Measurements from ENCODE around the gene TMEM59.
A peak's percentile ranks its signal among the peaks of the same experiment; 100 is the strongest.
"Not testable (repeated sequence)": the region's sequence is repeated elsewhere in the genome, so short reads cannot be mapped to it uniquely, and the experiment has no call there.

TMEM59 gene, protein sequence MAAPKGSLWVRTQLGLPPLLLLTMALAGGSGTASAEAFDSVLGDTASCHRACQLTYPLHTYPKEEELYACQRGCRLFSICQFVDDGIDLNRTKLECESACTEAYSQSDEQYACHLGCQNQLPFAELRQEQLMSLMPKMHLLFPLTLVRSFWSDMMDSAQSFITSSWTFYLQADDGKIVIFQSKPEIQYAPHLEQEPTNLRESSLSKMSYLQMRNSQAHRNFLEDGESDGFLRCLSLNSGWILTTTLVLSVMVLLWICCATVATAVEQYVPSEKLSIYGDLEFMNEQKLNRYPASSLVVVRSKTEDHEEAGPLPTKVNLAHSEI

DNA sequence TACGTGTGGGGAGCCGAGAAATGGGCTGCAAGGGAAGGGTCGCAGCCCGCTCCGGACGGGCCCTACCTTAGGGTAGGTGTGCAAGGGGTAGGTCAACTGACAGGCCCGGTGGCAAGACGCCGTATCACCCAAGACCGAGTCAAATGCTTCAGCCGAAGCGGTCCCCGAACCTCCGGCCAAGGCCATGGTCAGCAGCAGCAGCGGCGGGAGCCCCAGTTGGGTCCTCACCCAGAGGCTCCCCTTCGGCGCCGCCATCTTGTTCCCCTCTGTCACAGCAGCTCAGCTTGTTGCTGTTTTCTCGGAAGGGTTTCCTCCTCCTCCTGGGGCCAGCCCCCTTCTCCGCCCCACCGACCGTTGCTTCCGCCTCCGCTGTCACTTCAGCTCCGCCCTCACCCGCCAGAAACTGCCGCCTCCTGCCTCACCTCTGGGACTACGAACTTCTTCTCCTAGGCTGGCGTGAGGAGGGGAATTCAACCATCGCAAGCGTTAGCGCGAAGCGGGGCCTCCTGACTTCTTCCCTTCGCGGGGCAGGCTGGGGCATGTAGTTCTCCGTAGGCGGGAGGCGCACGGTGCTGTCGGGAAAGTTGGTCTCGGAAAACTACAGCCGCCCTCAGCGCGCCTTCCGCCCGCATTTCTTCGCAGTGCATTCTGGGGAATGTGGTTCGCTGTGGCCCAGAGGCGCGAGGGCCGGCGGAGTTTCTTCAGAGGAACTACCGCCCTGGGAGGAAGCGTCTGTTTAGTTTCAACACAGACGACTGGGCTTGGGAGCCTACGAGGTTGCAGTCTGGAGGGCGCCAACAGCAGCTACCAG lies at the start of gene TMEM59, which contains the start of gene TCEANC2:
Gene TMEM59 (minus strand): TSS at position 271 of the 811 bp plus-strand sequence. CDS start 16 bp downstream, at position 255.
Gene TCEANC2 (plus strand): TSS at position 675 of the 811 bp plus-strand sequence. CDS start 815 bp downstream, outside the sequence.
- peak; percentile 98 for DNase-seq

DNA sequence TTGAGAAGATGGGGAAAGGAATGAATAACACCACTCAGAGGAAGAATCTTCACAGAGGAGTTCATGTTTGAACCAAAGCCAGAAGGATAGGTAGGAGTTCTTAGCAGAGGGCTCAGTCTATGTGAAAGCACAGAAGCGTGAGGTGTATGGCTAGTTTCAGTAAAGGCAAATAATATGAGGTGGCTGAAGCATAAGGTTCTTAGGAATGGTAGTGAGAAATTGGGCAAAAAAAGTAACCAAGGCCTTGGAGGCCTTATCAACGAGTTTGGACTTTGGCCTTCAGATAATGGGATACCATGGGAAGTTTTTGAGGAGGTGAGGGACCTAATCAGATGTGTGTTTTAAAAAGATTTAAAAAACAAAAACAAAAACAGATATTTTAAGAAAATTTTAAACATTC lies 47.5 kb upstream of the TMEM59 start:
- no peak for DNase-seq

DNA sequence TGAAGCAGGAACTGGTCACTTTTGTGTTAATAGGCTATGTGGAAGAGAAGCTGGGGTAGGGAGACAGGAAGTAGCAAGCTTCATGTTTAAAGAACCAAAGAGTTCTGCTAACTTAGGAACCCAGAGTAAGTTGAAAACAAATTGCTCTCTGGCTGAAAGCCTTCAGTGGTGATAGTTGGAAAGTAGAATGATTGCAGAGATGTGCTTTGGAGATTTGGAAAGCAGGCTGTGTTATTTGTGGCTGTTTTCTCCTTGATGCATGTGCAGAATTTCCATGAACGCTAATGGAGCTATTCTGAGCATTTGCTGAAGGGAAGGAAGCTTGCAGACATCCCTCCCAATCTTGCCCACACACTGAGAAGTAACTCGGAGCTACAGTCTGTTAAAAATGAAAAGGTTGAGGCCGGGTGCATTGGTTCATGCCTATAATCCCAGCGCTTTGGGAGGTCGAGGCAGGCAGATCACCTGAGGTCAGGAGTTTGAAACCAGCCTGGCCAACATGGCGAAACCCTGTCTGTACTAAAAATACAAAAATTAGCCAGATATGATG lies 46.1 kb upstream of the TMEM59 start:
- no peak for DNase-seq

DNA sequence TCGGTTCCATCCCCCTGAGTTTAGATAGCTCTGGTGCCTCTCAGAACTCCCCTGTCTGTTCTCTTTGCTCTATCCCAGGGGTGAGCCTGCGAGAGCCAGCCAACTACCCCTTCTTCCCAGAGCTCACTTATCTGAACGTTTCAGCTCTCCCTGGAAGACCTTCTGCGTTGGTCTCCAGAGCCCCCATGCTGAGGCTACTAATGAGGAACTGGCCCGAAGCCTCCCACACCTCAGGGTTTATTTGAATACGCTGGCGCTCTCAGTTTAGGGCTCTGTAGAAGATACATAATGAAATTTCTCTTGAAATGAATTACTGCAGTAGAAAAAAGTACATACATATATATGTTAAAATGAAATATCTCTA lies 43.9 kb upstream of the TMEM59 start:
- DNase-seq: no peak

DNA sequence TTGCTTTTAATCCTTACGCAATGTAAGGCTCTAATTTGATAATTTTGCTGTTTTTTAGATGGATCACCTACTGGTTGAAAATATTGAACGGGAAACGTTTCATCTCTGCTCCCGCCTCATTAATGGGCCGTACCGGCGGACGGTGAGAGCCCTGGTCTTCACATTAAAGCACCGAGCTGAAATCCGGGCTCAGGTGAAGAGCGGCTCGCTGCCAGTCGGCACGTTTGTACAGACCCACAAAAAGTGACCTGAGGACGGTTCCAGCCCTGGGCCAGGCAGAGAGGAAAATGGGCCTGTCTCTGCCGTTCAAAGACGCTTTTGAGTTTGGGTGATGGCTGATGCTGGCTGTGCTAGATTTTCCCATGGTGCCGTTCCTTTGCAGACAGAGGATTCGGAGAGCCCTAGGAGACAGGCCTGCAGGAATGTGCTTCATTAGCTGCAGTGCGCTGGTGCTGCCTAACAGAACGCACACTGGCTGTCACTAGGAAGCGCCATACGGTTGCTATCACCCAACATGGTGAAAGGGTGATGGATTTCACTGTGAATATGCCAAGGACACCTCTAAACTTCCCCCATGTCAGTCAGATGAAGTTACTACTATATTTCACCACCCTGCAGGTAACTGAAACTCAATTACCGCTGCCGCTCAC lies 43.3 kb upstream of the TMEM59 start:
- no peak for DNase-seq

DNA sequence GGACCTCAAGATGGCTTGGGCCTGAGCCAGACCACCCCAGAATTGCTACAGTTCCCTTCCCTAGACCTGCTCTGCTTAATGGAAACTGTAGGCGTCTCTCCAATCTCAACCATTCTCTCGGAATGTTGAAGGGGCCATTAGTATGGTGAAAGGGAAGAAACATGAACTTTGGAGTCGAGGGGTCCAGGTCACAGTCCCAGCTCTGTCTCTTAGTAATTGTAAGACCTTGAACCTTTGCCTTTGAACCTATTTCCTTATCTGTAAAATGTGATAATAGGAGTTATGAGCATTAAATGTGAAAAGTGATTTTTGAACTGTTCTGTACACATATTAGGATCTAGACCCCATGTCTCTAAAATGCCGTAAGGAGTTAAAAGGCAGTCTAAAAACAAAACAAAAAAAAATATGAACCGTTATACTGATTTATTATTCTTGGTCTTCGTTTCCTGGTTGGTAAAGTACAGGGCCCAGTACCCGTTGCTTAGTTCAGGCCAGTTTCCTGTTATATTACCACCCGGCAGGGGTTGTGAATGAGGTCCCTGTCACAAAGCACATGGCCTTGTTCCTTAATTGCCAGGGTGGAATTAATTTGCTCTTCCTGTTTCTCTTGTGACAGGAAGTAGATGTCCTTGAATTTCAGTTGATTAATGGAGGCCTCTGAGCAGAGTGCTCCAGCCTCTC lies 42.7 kb upstream of the TMEM59 start:
- no peak for DNase-seq

DNA sequence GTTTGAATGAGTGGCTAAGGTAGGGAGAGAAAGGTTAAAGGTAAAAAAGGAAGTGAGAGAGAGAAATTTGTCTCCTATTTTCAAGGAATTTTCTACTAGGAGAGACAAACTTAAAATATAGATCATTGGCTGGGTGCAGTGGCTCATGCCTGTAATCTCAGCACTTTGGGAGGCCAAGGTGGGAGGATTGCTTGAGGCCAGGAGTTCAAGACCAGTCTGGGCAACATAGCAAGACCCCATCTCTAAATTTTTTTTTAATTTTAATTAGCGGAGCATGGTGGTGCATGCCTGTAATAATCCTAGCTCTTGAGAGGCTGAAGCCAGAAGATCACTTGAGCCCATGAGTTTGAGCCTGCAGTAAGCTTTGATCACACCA lies 41.7 kb upstream of the TMEM59 start:
- DNase-seq: not testable (repeated sequence)

DNA sequence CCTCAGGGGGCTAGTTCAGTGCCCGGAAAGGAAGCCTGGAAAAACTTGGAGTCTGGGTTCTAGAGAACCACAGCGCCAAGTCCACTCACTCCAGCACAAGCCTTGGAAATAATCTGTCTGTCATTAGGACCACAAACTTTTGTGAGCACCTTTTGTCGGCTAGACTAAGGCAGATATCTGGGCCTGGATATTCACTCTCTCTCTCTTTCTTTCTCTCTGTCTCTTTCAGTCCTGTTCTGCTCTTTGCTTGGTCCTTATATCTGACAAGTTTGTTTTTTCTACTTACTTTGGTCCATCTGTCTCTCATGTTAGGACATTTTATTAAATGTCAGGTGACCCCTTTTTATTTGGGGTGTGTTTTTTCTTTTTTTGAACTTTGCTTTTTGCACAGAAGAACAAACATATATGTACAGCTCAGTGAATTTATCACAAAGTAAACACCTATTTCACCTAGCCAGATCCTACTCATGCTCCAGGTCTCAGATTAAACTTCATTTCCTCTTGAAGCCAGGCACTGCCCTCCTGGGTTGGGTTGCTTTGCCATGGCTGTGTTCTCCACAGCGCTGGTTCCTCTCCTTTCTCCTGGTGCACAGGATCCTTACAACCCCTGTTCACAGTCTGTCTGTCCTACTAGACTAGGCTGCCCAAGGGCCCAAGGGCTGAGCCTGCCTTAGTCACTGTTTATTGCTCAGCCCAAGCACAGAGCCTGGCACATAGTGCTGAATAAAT lies 41.2 kb upstream of the TMEM59 start:
- no peak for DNase-seq

DNA sequence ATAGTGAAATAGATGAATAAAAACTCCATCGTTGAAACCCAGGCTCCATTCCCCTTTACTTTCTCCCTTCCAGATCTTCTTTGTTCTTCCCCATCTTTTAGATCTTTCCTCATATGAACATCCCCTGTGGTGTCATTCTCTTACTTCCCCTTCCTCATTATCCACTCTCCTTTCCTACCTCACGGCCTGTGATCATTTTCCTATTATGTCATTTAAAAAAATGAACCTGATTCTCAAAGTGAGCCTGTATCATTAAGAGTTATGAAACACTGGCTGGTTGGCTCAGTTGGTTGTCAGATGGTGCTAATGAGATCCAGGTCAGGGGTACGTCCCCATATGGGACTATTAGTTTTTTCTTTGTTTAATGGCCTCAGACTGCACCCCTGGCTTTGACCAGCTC lies 38.7 kb upstream of the TMEM59 start:
- no peak for DNase-seq

DNA sequence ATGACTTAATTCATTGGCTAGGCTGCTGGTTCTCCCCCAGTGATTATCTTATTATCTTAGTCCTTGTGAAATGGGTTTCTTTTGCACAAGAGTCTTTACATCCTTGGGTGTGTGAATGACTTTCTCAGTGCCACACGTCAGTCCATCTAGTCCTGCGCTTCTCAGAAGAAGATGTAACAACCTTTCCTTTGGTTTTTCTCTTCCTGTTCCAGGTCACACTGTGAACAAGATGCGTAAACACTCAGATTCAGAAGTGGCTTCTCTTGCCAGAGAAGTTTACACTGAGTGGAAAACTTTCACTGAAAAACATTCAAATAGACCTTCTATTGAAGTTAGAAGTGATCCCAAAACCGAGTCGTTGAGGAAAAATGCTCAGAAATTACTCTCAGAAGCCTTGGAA lies 35.4 kb upstream of the TMEM59 start:
- DNase-seq: no peak

DNA sequence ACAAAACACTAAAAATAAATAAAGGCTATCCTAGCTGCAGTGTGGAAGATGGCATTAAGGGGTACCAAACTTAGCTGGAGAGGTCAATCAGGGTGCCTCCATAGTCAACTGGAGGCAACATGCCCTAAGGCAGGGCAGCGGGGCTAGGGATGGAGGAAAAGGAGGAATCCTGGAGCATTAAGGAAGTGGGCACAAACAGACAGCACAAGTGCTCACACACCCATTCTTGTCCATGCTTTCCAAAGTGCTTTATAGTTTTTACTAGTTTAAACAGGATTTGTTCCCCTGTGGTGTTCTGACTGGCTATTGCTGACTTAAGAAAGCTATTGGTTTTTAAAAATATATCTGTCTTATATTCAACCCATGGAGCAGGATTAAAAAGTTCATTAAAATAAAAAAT lies 33.8 kb upstream of the TMEM59 start:
- no peak for DNase-seq

DNA sequence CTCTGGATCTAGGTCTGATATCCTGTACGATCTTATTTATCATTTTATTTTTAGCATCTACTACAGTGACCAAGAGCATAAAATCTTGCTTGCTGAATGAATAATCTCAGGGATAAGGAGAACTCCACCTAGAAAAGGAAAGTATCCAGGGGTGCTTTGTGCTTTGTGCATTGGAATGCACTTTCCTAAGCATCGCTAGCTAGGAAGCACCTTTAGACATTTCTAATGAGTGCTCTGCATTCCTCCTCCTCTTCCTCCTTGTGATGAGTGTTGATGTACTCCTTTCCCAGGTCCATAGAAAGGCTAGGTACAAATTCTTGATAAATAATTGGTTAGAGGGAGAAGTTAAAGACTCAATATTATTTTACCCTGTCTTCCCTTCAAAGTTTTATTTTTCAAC lies 31.8 kb upstream of the TMEM59 start:
- DNase-seq: no peak

DNA sequence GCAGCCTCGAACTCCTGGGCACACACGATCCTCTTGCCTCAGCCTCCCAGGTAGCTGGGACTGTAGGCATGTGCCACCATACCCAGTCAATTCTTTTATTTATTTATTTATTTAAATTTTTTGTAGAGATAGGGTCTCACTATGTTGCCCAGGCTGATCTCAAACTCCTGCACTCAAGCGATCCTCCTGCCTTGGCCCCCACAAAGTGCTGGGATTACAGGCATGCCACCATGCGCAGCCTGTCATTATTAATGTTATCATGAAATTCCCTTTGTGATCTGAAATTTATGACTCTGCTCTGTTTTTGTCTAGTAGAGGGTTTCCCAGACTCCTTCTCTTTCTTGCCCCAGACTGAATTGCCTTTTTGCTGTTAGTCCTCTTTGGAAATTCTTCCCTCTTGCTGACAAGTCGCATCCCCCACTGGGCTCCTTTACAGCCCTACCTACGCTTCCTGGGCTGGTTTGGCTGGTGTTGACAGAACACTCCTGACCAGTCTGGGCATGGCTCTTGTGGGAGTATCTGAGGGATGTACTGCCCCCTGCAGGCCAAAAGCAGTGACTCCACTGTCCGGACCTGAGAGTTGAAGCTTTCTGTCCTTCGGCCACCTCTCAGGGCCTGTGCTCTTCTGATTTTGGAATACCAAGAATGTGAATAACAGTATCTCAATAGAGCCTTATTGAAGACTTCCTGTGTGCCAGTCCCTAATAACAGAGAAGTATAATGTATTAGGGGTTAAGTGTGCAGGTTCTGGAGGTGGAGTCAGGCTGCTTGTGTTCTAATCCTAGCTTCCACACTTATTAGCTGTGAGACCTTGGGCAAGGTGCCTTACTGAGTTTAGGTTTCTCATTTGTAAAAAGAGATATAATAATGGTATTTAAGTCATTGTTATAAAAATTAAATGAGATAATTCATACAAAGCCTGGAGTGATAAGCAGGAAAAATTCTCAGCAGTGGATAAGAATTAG lies 28.6 kb upstream of the TMEM59 start:
- DNase-seq: no peak

DNA sequence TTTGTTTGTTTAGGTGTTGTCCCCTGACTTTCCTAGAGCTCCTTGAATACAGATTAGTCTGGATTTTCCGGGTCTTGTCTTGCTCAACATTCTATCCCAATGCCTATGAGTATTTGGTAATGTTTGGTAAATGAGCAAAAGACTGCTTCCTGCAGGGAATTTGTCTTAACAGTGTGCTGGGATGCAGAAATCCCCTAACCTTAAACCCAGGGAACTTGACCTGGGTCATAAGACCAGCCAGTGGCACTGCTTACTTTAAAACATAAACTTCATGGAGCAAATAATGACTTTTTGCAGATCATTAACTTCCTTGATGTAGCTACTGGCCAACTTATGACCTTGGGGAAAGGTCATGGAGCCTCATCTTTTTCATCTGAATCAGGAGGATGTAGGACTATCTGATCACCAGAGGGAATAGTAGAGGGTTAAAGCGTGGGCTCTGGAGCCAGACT lies 27.6 kb upstream of the TMEM59 start:
- DNase-seq: no peak

DNA sequence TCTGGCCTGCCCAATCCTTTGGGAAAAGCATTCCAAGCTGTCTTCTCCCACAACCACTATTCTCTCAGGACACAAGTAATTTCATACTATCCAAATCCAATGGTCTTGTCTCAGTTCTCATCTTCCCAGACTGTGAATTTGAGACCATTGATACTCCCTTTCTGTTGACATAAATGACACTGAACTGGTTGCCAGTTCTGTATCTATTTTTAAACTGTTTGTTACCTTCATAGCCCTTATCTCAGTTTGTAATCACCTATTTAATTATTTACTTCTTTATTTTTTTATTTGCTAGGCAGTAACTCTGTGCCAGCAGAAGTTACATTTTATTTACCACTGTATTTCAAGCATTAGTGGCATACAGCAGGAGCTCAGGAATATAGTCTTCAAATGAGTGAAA lies 24.4 kb upstream of the TMEM59 start:
- DNase-seq: no peak

DNA sequence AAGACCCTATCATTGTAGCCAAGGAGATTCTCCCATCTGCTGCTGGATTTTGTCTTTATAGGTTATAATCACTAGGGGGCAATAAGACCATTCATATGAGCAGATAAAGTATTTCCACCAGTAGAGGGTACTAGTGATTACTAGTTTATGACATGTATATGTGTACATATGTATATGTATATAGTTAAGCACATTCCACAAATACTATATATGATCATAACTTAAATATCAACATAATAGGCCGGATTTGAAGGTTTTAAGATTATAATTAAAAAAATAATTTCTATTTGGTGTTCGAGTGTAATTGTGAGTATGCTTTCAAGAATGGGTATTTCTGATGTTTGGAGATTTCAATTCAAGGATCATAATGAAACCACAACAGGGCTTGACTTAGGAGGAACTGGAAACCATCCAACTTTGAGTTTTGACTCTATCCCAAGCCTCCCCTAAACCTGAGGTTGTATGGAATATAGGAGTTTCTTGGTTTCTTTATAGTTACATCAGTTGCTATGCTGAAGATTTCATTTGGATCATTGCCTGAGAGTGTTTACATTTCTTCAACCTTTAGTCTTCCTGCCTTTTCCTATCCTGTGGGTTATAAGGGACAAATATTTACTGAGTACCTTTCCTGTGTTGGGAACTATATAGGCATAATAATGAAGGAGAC lies 17.3 kb upstream of the TMEM59 start:
- peak; percentile 94 for DNase-seq

DNA sequence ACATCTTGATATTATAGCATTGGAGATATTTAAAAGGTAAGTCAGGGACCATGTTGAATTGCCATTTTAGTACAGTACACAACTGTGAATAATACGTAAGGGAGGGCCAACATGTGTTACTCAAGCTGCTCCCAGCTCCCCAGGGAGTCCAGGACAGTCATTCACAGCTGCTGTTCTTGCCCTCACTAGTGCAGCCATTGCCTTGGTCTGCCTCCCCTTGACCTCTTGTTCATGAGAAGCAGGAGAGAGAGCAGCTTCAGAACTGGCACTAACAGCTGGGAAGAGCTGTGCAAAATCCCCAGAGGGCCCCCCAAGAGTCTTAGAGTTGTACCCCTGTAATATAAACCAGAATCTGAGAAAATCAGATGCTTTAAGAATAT lies 16.8 kb upstream of the TMEM59 start:
- DNase-seq: peak; percentile 94

DNA sequence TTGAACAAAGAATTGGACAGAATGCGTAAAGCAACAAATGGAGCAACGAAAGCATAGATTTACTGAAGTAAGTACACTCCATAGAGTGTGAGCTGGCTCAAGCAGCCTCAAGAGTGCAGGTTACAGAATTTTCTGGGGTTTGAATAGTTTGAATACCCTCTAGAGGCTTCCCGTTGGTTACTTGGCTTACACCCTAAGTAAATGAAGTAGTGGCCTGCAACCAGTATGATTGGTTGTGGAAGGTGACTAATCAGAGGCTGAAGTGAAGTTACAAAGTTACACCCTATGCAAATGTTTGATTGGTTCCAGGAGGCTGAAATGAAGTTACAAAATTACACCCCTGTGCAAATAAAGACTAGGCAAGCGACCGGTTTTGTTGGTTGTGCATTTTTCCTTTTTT lies 11.3 kb upstream of the TMEM59 start:
- no peak for DNase-seq

DNA sequence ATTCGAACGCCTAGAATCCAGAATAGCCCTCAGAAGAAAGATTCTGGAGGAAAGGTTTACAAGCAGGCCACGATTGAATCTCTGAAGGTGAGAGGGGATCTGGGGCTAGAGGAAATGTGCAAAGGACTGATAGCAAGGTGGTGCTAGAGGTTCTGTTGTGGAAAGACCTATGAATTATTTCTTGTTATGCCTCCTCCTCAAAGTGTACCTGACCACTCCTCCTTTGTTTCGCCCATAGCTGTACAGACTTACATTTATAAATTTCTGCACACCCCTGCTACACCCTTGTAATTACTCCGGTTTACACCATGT lies 1.4 kb upstream of the TMEM59 start:
- DNase-seq: no peak

DNA sequence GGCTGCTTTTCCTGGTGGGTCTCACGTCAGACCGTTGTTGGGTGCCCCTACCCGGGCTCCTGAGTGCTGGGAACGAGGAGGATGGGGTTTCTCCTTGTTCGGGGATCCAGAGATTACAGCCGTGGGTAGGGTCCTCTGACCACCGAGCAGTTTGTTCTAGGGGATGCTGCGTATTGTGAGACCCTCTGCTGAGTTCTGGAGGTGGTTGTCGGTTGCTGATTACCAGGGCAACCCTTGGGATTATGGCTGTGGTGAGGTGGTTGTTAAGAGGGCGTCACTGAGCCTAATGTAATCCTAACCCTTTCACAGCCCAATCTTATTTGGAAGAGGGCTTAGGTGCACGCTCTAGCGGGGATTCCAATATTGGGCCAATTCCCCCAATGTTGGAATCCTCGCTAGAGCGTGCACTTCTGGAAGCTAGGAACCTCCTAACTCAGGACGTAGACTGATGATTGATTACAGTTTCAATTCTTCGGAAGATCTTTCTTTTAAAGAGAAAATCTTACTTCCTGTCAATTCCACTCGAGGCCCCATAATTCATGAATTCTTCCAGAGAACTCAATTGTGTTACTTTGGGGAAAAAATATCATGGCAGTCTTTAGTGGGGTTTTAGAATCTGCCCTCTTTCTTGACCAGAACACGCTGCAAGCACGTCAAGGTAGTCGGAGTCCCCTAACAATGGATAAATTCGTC lies 887 bp upstream of the TMEM59 start:
- DNase-seq: no peak
